Neural cell (in vitro differentiated cells): ENCODE data around the gene MUS81. TPM values are rescaled to one million over a fixed set of nuclear protein-coding genes. Genes with fewer than 3 reads are reported as not detected.
A peak's percentile ranks its signal among the peaks of the same experiment; 100 is the strongest.

ENCODE experiments used
- H2AFZ ChIP-seq: fragments of 200-600, 300-800 bp; sonication (generic), shearing (Covaris generic); 2 replicates; pipeline ENCODE4 v1.6.0; 2014; ENCODE audit warnings: low read depth, mild to moderate bottlenecking, antibody characterized with exemption, low read length, moderate library complexity
- H3F3A ChIP-seq: fragments of 200-600 bp; shearing (Covaris generic); 2 replicates; pipeline ENCODE4 v1.6.1; 2016; ENCODE audit warnings: mild to moderate bottlenecking, moderate library complexity, mixed read lengths, antibody characterized with exemption, low read length; ENCODE audit not compliant: insufficient read depth, poor library complexity, severe bottlenecking
- H3K27ac ChIP-seq: fragments of 200-600, 300-800 bp; sonication (generic), shearing (Covaris generic); 2 replicates; pipeline ENCODE4 v1.5.1; 2014; ENCODE audit warnings: mild to moderate bottlenecking, low read length, moderate library complexity
- H3K27me3 ChIP-seq: fragments of 300-800, 200-600 bp; sonication (generic), shearing (Covaris generic); 2 replicates; pipeline ENCODE4 v1.6.0; 2014; ENCODE audit warnings: mild to moderate bottlenecking, low read depth, low read length, moderate library complexity; ENCODE audit not compliant: insufficient read depth
- H3K36me3 ChIP-seq: fragments of 300-800, 200-600 bp; sonication (generic), shearing (Covaris generic); 2 replicates; pipeline ENCODE4 v1.5.1; 2014; ENCODE audit warnings: mild to moderate bottlenecking, antibody characterized with exemption, low read length, moderate library complexity; ENCODE audit not compliant: insufficient read depth
- H3K4me2 ChIP-seq: fragments of 300-800, 200-600 bp; sonication (generic), shearing (Covaris generic); 2 replicates; pipeline ENCODE4 v1.6.0; 2014; ENCODE audit warnings: mild to moderate bottlenecking, low read length
- H3K4me3 ChIP-seq: fragments of 300-800, 200-600 bp; sonication (generic), shearing (Covaris generic); 2 replicates; pipeline ENCODE4 v1.5.1; 2014; ENCODE audit warnings: mild to moderate bottlenecking, low read length, moderate library complexity
- H3K79me2 ChIP-seq: fragments of 200-600 bp; shearing (Covaris generic); replicated peaks from 2 replicates; pipeline ENCODE4 v1.6.0; 2014; ENCODE audit warnings: mild to moderate bottlenecking, low read length, moderate library complexity; ENCODE audit not compliant: insufficient read depth
- H3K9ac ChIP-seq: fragments of 300-800, 200-600 bp; sonication (generic), shearing (Covaris generic); 2 replicates; pipeline ENCODE4 v1.6.1; 2016; ENCODE audit warnings: mild to moderate bottlenecking, low read length, mixed read lengths
- H3K9me2 ChIP-seq: fragments of 200-600 bp; shearing (Covaris generic); 2 replicates; pipeline ENCODE4 v1.6.1; 2016; ENCODE audit warnings: mild to moderate bottlenecking, low read length, mixed read lengths; ENCODE audit not compliant: insufficient read depth
- H3K9me3 ChIP-seq: fragments of 200-600, 300-800 bp; sonication (generic), shearing (Covaris generic); 2 replicates; pipeline ENCODE4 v1.6.1; 2016; ENCODE audit warnings: mild to moderate bottlenecking, mixed run types, low read length, moderate library complexity, mixed read lengths
- H4K20me1 ChIP-seq: fragments of 200-600 bp; shearing (Covaris generic); 2 replicates; pipeline ENCODE4 v1.6.1; 2016; ENCODE audit warnings: mild to moderate bottlenecking, mixed run types; ENCODE audit not compliant: insufficient read depth
- EZH2 ChIP-seq: fragments of 200-600, 300-800 bp; shearing (Covaris generic), sonication (generic); IDR thresholded peaks from 2 replicates; pipeline ENCODE4 v1.6.1; 2014; ENCODE audit warnings: antibody characterized with exemption, low read length, borderline replicate concordance, mild to moderate bottlenecking; ENCODE audit not compliant: insufficient read depth, poor library complexity, severe bottlenecking
- MXI1 ChIP-seq: fragments of 450-650 bp; conservative IDR thresholded peaks from 2 replicates; pipeline ENCODE4 v1.6.1; 2014; ENCODE audit warnings: antibody characterized with exemption, mild to moderate bottlenecking; ENCODE audit not compliant: poor library complexity, severe bottlenecking
- POLR2AphosphoS5 ChIP-seq: IDR thresholded peaks from 2 replicates; pipeline ENCODE4 v1.6.1; 2012
- RAD21 ChIP-seq: fragments of 450-650 bp; conservative IDR thresholded peaks from 2 replicates; pipeline ENCODE4 v1.6.1; 2014; ENCODE audit warnings: antibody characterized with exemption, mild to moderate bottlenecking, moderate library complexity
- SMC3 ChIP-seq: fragments of 450-650 bp; conservative IDR thresholded peaks from 2 replicates; pipeline ENCODE4 v1.6.1; 2014; ENCODE audit warnings: antibody characterized with exemption, mild to moderate bottlenecking, moderate library complexity; ENCODE audit not compliant: poor library complexity
- TAF1 ChIP-seq: IDR thresholded peaks from 2 replicates; pipeline ENCODE4 v1.6.1; 2012; ENCODE audit warnings: low read depth
- polyA plus RNA-seq: library from polyadenylated mRNA; depleted of rRNA; stranded (reverse); fragments of >200 nt; gene quantifications from 2 replicates; pipeline ENCODE4 v1.2.3, GENCODE V29; 2014
- TF ChIP-seq, protein P1 (sequence below): fragments of 450-650 bp; IDR thresholded peaks from 2 replicates; pipeline ENCODE4 v1.5.1; 2014; ENCODE audit warnings: antibody characterized with exemption, mild to moderate bottlenecking, moderate library complexity; ENCODE audit not compliant: poor library complexity, severe bottlenecking
- TF ChIP-seq, protein P2 (sequence below): IDR thresholded peaks from 2 replicates; pipeline ENCODE4 v1.6.1; 2012; ENCODE audit warnings: borderline replicate concordance

MUS81 gene
- polyA plus RNA-seq, 1 donor from 2014 or later, result 183 TPM

DNA sequence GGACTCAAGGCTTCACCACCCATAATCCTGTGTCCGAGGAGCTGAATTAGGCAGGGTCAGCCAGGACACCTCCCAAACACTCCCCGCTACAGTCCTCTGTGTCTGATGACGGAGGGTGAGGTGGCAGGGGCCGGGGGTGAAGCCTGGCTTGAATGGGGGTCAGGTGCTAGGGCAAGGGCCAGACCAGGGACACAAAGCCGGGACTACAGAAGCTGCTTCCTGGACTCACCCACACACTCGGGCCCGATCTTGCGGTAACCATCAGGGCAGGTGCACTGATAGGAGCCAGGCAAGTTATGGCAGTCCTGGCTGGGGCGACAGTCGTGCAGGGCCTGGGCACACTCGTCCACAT lies 10.1 kb downstream of the MUS81 start:
- Histone ChIP-seq H3K9ac (no peak overlapping the region), H4K20me1 (no peaks in the 10 kb centered on the region), H3K4me3 (no peak overlapping the region), H3K9me3 (no peaks in the 10 kb centered on the region), H3K27ac (no peak overlapping the region), H3K36me3 (no peaks in the 10 kb centered on the region), H3K4me2 (no peak overlapping the region), H2AFZ (no peak overlapping the region), H3F3A (no peaks in the 10 kb centered on the region), H3K27me3 (peaks cover 11% of the 10 kb centered on the region), H3K9me2 (no peaks in the 10 kb centered on the region), H3K79me2 (no peaks in the 10 kb centered on the region)
- TF ChIP-seq SMC3 (no peak), EZH2 (no peak), TAF1 (no peak), RAD21 (no peak), POLR2AphosphoS5 (peak; percentile 11), MXI1 (no peak)
- TF ChIP-seq, protein P1, sequence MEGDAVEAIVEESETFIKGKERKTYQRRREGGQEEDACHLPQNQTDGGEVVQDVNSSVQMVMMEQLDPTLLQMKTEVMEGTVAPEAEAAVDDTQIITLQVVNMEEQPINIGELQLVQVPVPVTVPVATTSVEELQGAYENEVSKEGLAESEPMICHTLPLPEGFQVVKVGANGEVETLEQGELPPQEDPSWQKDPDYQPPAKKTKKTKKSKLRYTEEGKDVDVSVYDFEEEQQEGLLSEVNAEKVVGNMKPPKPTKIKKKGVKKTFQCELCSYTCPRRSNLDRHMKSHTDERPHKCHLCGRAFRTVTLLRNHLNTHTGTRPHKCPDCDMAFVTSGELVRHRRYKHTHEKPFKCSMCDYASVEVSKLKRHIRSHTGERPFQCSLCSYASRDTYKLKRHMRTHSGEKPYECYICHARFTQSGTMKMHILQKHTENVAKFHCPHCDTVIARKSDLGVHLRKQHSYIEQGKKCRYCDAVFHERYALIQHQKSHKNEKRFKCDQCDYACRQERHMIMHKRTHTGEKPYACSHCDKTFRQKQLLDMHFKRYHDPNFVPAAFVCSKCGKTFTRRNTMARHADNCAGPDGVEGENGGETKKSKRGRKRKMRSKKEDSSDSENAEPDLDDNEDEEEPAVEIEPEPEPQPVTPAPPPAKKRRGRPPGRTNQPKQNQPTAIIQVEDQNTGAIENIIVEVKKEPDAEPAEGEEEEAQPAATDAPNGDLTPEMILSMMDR, result no peak
- TF ChIP-seq, protein P2, sequence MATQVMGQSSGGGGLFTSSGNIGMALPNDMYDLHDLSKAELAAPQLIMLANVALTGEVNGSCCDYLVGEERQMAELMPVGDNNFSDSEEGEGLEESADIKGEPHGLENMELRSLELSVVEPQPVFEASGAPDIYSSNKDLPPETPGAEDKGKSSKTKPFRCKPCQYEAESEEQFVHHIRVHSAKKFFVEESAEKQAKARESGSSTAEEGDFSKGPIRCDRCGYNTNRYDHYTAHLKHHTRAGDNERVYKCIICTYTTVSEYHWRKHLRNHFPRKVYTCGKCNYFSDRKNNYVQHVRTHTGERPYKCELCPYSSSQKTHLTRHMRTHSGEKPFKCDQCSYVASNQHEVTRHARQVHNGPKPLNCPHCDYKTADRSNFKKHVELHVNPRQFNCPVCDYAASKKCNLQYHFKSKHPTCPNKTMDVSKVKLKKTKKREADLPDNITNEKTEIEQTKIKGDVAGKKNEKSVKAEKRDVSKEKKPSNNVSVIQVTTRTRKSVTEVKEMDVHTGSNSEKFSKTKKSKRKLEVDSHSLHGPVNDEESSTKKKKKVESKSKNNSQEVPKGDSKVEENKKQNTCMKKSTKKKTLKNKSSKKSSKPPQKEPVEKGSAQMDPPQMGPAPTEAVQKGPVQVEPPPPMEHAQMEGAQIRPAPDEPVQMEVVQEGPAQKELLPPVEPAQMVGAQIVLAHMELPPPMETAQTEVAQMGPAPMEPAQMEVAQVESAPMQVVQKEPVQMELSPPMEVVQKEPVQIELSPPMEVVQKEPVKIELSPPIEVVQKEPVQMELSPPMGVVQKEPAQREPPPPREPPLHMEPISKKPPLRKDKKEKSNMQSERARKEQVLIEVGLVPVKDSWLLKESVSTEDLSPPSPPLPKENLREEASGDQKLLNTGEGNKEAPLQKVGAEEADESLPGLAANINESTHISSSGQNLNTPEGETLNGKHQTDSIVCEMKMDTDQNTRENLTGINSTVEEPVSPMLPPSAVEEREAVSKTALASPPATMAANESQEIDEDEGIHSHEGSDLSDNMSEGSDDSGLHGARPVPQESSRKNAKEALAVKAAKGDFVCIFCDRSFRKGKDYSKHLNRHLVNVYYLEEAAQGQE, result no peak

DNA sequence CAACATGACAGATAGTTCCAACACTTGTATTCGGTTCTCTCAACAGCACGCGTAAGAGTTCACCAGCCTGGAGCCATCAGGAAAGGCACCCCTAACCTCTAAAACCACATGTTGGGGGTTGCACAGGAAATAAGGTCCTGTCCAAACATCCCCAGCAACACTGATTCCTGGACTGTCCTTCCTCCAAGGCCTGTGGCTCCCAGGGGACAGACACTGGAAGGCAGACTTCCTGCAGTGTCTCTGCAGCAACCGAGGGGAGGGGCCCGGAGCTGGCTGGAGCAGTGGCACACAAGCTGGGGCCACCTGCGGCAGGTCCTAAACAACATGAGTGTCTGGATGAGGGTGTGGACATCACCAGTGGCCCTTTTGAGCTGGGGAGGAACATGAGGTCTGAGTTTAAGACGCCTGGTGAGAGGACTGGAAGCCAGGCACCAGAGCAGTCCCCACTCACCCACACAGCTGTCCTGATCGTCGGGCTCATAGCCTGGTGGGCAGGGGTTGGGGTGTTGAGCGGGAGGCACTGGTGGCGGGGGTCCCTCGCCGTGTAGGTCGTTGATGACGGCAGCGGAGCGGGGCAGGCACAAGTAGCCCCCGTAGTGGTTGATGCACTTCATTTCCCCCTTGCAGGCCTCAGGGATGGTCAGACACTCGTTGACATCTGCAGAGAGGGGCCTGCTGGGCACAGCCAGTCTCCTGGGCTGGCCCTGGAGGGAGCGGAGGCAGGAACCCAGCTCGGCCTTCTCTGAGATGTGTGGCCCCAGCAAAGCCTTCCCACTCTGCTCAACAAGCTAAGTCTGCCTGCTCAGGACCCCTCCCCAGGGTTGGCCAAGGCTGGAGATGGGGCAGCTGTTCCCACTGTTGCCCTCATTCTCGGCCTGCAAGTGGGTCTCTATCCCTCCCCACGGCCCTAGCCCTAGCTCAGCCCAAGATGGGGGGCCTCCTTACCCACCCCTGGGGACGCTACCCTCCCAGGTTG lies 10.8 kb downstream of the MUS81 start:
- Histone ChIP-seq H4K20me1 (no peaks in the 10 kb centered on the region), H3K27ac (no peak overlapping the region), H3K9ac (no peak overlapping the region), H3K79me2 (no peaks in the 10 kb centered on the region), H3K4me3 (no peak overlapping the region), H3K9me2 (no peaks in the 10 kb centered on the region), H3K4me2 (no peak overlapping the region), H3F3A (no peaks in the 10 kb centered on the region), H3K27me3 (peaks cover 11% of the 10 kb centered on the region), H3K9me3 (no peaks in the 10 kb centered on the region), H3K36me3 (no peaks in the 10 kb centered on the region), H2AFZ (no peak overlapping the region)
- TF ChIP-seq TAF1, result no peak
- no peak for TF ChIP-seq POLR2AphosphoS5
